CD4-positive, CD25-positive, alpha-beta regulatory T cell (primary cell): ENCODE results near the gene NUP98. TPM values are rescaled to one million over a fixed set of nuclear protein-coding genes. Genes with fewer than 3 reads are reported as not detected.

ENCODE experiments used
- ATAC-seq, 2 donors: fragments of 150-1000 bp; cut with Tn5 transposase; one replicate each; pipeline ENCODE4 v1.10.0; 2021; ENCODE audit warnings: low read depth in 2 of 2, moderate number of reproducible peaks in 2 of 2, moderate library complexity in 1 of 2
- DNase-seq, 3 donors: peaks; one replicate each; pipeline versions ENCODE4 v3.0.0 to v3.0.0-alpha.2; 2012 to 2022; ENCODE audit warnings: mixed read lengths in 1 of 3
- H3K27ac ChIP-seq: one replicate; pipeline ENCODE4 v1.7.0; 2013; ENCODE audit warnings: mild to moderate bottlenecking, low read length; ENCODE audit not compliant: insufficient read depth, poor library complexity, severe bottlenecking
- H3K27me3 ChIP-seq: one replicate; pipeline ENCODE4 v1.7.0; 2013; ENCODE audit warnings: low read length; ENCODE audit not compliant: control insufficient read depth, insufficient read depth
- H3K36me3 ChIP-seq: one replicate; pipeline ENCODE4 v1.7.0; 2013; ENCODE audit warnings: mild to moderate bottlenecking, low read length, moderate library complexity; ENCODE audit not compliant: control insufficient read depth, insufficient read depth
- H3K4me1 ChIP-seq: 2 replicates; pipeline ENCODE4 v1.7.0; 2013; ENCODE audit warnings: mild to moderate bottlenecking, low read length; ENCODE audit not compliant: insufficient read depth, control insufficient read depth, poor library complexity, severe bottlenecking
- H3K4me3 ChIP-seq: one replicate; pipeline ENCODE4 v1.7.0; 2013; ENCODE audit warnings: low read depth, mild to moderate bottlenecking, low read length, moderate library complexity
- H3K9me3 ChIP-seq, 2 experiments: 1 replicate in 1 of 2; 2 replicates in 1 of 2; pipeline ENCODE4 v1.7.0; 2013; ENCODE audit warnings: low read length in 2 of 2, mild to moderate bottlenecking in 1 of 2, moderate library complexity in 1 of 2; ENCODE audit not compliant: control insufficient read depth in 2 of 2
- H3K27ac Mint-ChIP-seq, 3 donors: one replicate each; pipeline ENCODE4 v1.8.0; 2020 to 2022; ENCODE audit warnings: mild to moderate bottlenecking in 3 of 3, mixed read lengths in 3 of 3, moderate library complexity in 2 of 3
- H3K27me3 Mint-ChIP-seq: one replicate; pipeline ENCODE4 v1.8.0; 2022; ENCODE audit warnings: mild to moderate bottlenecking, mixed read lengths
- H3K36me3 Mint-ChIP-seq: one replicate; pipeline ENCODE4 v1.8.0; 2020; ENCODE audit warnings: mixed read lengths
- H3K4me1 Mint-ChIP-seq, 4 donors: one replicate each; pipeline ENCODE4 v1.8.0; 2020 to 2022; ENCODE audit warnings: mixed read lengths in 4 of 4, mild to moderate bottlenecking in 1 of 4
- H3K4me3 Mint-ChIP-seq, 4 donors: one replicate each; pipeline ENCODE4 v1.8.0; 2020 to 2022; ENCODE audit warnings: mild to moderate bottlenecking in 4 of 4, mixed read lengths in 4 of 4, moderate library complexity in 3 of 4
- H3K9me3 Mint-ChIP-seq, 7 donors: one replicate each; pipeline ENCODE4 v1.8.0; 2020 to 2022; ENCODE audit warnings: mixed read lengths in 7 of 7, mild to moderate bottlenecking in 3 of 7, moderate library complexity in 2 of 7
- polyA plus RNA-seq, 4 donors: library from polyadenylated mRNA; unstranded; fragments of 300-500 nt; fragmentation: Illumina TruSeq; gene quantifications; one replicate each; pipeline ENCODE4 v1.2.3, GENCODE V29; 2021
- total RNA-seq: library from RNA; stranded (reverse); gene quantifications from one replicate; pipeline ENCODE4 v1.2.3, GENCODE V29; 2022

Gene NUP98
- total and polyA plus RNA-seq, 5 donors from 2014 or later = 28.0 to 131 (median 46.5) TPM

DNA sequence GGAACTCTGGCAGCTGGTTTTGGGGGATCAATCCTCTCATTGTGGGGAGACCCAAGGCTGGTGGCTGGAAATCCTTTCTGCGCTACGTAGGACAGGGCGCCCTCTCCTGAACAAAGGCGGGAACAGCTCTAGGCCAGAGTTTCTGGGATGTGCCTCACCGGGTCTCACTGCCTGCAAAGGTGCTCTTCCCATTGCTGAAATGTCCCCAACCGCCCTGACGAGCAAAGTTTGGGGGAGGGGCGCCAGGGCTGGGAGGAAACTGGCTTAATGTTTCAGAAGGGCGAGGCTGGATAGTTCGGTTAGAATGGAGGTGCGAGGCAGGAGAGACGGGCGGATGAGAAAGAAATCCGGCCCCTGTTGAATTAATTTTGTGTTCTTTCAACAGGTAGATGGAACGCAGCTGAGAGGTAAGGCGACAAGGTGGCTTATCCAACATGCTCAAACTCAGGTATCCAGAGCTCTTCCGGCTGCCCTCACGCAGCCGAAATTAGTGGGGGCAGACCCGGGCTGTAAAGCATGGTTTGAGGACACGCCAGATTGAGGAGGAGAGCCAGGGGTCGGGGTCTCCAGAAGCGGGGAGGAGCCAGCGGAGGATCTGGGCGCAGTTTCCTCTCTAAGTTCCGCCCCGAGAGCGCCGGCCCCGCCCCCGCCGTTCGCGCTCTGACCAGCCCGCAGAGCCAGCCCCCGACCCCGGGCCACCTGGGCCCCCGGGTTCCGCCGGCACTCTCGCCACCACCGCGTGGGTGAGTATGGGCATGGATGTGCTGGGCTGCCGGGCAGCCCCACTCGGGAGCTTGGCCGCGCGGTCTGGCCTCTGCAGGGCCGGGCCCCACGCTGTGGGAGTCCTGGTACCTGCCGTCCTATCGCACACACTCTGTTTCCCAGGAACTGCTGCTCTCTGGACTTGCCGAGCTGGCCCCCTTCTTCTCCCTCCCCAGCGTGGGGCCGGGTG, 10.8 kb upstream of the NUP98 start, which contains the start of gene PGAP2:
TSS of gene PGAP2 (plus strand) at position 652 of the 952 bp plus-strand sequence. CDS start 2,700 bp downstream, outside the sequence.
- H3K27ac ChIP-seq = peak within 1 kb of the TSS; percentile 63
- peak; percentile 59 to 60 for ATAC-seq
- H3K36me3 ChIP-seq = no peaks in the 10 kb centered on the region
- H3K9me3 Mint-ChIP-seq = no peaks in the 10 kb centered on the region
- peak within 1 kb of the TSS; percentile 95 to 98 (median 97) for H3K27ac Mint-ChIP-seq
- H3K4me3 Mint-ChIP-seq = peak within 1 kb of the TSS; percentile 89 to 98 (median 96)
- peak; percentile 50 to 68 (median 64) for DNase-seq
- H3K36me3 Mint-ChIP-seq = peaks cover 17% of the 10 kb centered on the region
- H3K4me3 ChIP-seq = peak within 1 kb of the TSS; percentile 88
- H3K4me1 ChIP-seq = peaks cover 14% of the 10 kb centered on the region
- H3K9me3 ChIP-seq = no peaks in the 10 kb centered on the region
- H3K4me1 Mint-ChIP-seq = peaks cover 6 to 26% (median 12%) of the 10 kb centered on the region in 4 donors
- no peaks in the 10 kb centered on the region for H3K27me3 Mint-ChIP-seq
- H3K27me3 ChIP-seq = no peaks in the 10 kb centered on the region

DNA sequence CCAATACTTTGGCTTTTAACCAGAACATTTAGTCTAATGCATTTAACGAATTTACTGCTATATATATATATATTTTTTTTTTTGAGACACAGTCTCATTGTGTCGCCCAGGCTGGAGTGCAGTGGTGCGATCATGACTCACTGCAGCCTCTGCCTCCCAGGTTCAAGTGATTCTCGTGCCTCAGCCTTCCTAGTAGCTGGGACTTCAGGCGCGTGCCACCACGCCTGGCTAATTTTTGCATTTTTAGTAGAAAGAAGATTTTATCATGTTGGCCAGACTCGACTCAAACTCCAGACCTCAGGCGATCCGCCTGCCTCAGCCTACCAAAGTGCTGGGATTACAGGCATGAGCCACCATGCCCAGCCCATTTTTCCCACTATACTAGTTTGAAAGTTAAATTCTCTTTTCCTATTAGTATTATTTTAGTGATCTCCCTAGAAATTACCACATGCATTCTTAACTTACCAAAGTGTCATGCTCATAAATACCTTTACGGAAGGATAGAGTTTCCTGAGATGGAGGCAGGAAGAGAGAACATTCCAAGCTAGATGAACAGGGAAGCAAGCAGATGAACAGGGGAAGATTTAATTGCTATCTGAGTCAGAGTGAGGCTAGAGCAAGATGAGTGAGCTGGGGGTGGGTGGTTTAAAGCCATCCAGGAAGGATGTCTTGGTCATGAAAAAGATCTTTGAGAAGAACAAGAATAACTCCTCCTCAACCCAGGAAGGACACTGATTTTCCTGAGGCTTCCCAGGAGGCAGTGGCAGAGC, 6.6 kb upstream of the NUP98 start:
- H3K27me3 Mint-ChIP-seq = no peaks in the 10 kb centered on the region

DNA sequence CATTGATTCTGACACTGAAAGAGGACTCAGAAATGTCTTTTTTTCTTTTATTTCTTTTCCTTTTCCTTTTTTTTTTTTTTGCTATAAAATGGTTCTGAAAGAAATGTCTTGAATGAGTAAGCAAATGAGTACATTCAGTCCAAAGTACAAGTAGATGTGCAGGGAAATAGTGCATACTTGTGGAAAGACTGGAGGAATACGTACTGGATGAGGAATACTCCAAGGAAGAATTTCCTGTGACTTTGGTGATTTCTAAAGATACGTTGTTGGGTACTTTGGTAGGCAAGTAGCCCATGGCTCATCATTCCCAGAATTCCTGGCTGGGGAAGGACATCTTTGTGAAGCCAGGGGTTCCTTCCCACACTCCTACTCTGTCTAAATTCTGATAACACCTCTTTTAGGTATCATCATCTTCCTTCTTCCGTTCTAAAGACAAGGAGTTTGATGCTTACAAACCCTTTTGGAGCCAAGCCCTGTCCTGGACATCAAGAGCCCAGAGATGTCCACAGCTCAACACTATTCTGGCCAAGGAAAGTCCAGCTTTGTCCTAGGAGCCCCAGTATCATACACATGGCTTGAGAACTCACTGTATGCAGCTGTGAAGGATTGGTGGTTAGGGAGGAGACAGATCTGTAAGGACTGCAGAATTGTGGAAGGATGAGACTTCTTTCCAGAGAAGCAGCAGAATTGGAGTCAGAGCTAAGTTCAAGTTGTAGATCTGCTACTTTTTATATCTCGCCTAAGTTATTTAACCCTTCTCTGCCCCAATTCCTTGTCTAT, 4.8 kb upstream of the NUP98 start:
- no peaks in the 10 kb centered on the region for H3K9me3 ChIP-seq
- no peak overlapping the region for H3K4me3 ChIP-seq
- H3K27ac Mint-ChIP-seq = no peak overlapping the region
- no peaks in the 10 kb centered on the region for H3K36me3 Mint-ChIP-seq
- peaks cover 6% of the 10 kb centered on the region for H3K4me1 ChIP-seq
- ATAC-seq = no peak
- H3K4me3 Mint-ChIP-seq = peak overlapping the region in 1 of 4 donors; percentile 62
- DNase-seq = no peak
- no peak overlapping the region for H3K27ac ChIP-seq
- H3K9me3 Mint-ChIP-seq = no peaks in the 10 kb centered on the region
- no peaks in the 10 kb centered on the region for H3K27me3 Mint-ChIP-seq
- no peaks in the 10 kb centered on the region for H3K27me3 ChIP-seq
- H3K4me1 Mint-ChIP-seq = peaks cover 0 to 20% (median 3%) of the 10 kb centered on the region in 4 donors
- no peaks in the 10 kb centered on the region for H3K36me3 ChIP-seq

More for the DNA sequence above, 6.6 kb upstream of the NUP98 start:
- Histone ChIP-seq H3K4me1 (peaks cover 12% of the 10 kb centered on the region), H3K9me3 (no peaks in the 10 kb centered on the region), H3K27me3 (no peaks in the 10 kb centered on the region), H3K4me3 (no peak overlapping the region), H3K27ac (no peak overlapping the region), H3K36me3 (no peaks in the 10 kb centered on the region)
- H3K36me3 Mint-ChIP-seq = no peaks in the 10 kb centered on the region
- H3K4me1 Mint-ChIP-seq = peaks cover 2 to 19% (median 6%) of the 10 kb centered on the region in 4 donors
- DNase-seq (no peak), ATAC-seq (no peak)
- peak overlapping the region in 1 of 4 donors; percentile 33 for H3K4me3 Mint-ChIP-seq
- H3K27ac Mint-ChIP-seq = peak overlapping the region in 1 of 3 donors; percentile 12
- H3K9me3 Mint-ChIP-seq = no peaks in the 10 kb centered on the region

DNA sequence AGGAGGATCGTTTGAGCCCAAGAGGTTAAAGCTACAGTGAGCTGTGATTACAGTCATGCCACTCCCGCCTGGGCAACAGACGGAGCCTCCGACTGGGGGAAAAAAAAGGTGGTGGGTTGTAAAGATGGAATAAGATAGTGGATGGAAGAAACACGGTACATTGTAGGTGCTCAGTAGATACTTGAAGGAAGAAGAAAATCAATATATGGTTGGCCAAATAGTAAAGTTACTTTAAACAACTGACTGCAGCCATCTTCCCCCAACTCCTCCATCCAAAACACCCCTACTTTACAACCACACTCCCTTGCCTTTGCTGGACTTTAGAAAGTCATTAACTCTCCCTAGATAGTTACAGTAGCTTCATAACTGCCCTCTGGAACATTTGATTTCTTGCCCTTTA, 2.5 kb upstream of the NUP98 start:
- DNase-seq (no peak), ATAC-seq (no peak)
- no peak overlapping the region for H3K27ac ChIP-seq
- H3K4me3 ChIP-seq = no peak overlapping the region
- H3K36me3 ChIP-seq = no peaks in the 10 kb centered on the region
- Mint-ChIP-seq H3K27ac (peak overlapping the region; percentile 60 to 99 (median 67)), H3K36me3 (no peaks in the 10 kb centered on the region), H3K27me3 (no peaks in the 10 kb centered on the region), H3K9me3 (no peaks in the 10 kb centered on the region), H3K4me1 (peaks cover 9 to 39% (median 14%) of the 10 kb centered on the region in 4 donors), H3K4me3 (peak overlapping the region in 3 of 4 donors; percentile 13 to 65 (median 35))
- H3K27me3 ChIP-seq = no peaks in the 10 kb centered on the region
- peaks cover 26% of the 10 kb centered on the region for H3K4me1 ChIP-seq
- no peaks in the 10 kb centered on the region for H3K9me3 ChIP-seq

DNA sequence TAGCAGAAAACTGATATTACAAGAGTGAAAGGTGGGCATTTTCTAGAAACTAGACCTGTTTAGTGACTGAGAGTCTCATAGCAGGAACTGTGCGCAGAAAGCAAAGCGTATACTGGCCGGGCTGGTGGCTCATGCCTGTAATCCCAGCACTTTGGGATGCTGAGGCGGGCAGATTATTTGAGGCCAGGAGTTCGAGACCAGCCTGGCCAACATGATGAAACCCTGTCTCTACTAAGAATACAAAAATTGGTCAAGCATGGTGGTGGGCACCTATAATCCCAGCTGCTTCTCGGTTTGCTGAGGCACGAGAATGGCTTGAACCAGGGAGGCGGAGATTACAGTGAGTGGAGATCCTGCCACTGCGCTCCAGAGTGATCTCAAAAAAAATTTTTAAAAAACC, 1.8 kb upstream of the NUP98 start:
- H3K36me3 ChIP-seq = peaks cover under 1% of the 10 kb centered on the region
- H3K27me3 ChIP-seq = no peaks in the 10 kb centered on the region
- no peak overlapping the region for H3K4me3 ChIP-seq
- no peak for DNase-seq
- peaks cover 9 to 47% (median 20%) of the 10 kb centered on the region in 4 donors for H3K4me1 Mint-ChIP-seq
- H3K36me3 Mint-ChIP-seq = peaks cover 4% of the 10 kb centered on the region
- H3K27ac ChIP-seq = no peak overlapping the region
- peak overlapping the region; percentile 80 to 96 (median 93) for H3K4me3 Mint-ChIP-seq
- H3K9me3 Mint-ChIP-seq = no peaks in the 10 kb centered on the region
- no peaks in the 10 kb centered on the region for H3K9me3 ChIP-seq
- ATAC-seq = no peak
- peaks cover 28% of the 10 kb centered on the region for H3K4me1 ChIP-seq
- no peaks in the 10 kb centered on the region for H3K27me3 Mint-ChIP-seq
- peak overlapping the region in 2 of 3 donors; percentile 99 to 100 for H3K27ac Mint-ChIP-seq

DNA sequence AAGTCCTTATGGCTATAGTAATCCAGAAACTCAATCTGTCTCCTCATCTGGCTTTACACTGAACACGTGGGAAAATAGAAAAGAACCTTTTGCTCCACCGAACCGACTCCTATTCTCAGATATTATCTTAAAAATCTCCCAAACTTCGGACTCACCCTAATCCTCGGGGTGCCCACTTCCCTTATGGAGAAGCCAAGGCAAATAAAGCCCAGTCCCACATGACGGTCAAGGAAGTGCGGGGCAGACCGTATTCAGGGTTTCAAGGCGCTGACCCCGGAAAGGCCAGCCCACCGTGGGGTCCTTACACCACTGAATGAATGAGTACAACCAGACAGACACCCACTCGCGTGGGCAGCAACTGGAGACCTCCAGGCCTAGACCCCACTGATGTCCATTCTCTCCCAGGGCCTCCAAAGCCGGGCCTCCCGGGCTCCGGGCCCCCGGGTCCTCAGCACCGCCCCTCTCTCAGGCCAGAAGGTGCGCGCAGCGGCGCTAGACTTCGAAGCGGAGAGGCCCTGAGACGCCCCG, 489 bp downstream of the NUP98 start:
- no peak for DNase-seq
- Mint-ChIP-seq H3K36me3 (peaks cover 15% of the 10 kb centered on the region), H3K9me3 (no peaks in the 10 kb centered on the region), H3K27ac (peak overlapping the region; percentile 99 to 100 (median 99)), H3K4me3 (peak overlapping the region; percentile 80 to 96 (median 93)), H3K27me3 (no peaks in the 10 kb centered on the region), H3K4me1 (peaks cover 19 to 63% (median 32%) of the 10 kb centered on the region in 4 donors)
- peak overlapping the region; percentile 97 for H3K27ac ChIP-seq
- H3K4me3 ChIP-seq = peak overlapping the region; percentile 89
- no peaks in the 10 kb centered on the region for H3K27me3 ChIP-seq
- ATAC-seq = peak; percentile 18 to 26
- peaks cover 17% of the 10 kb centered on the region for H3K36me3 ChIP-seq
- no peaks in the 10 kb centered on the region for H3K9me3 ChIP-seq
- peaks cover 28% of the 10 kb centered on the region for H3K4me1 ChIP-seq

DNA sequence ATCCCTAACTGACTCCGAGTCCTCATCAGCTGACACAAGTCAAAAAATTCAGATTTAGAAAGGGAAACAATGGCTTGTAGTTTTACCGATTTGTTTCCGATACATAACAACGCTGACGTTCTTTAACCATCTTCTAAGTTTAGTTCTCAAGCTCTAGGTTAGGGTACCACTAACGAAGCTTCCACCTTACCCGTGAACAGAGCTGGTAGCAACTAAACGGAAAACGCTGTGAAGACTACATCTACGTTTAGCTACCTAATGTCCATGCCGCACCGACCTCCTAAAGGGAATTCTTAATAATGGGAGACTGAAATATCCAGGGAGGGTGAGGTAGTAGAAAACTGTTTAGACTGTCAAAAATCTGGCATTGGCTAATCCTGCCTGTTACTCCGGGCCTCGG, 1.0 kb downstream of the NUP98 start:
- Mint-ChIP-seq H3K27me3 (no peaks in the 10 kb centered on the region), H3K4me1 (peaks cover 19 to 63% (median 32%) of the 10 kb centered on the region in 4 donors), H3K36me3 (peaks cover 15% of the 10 kb centered on the region), H3K27ac (peak overlapping the region; percentile 87 to 100 (median 99)), H3K9me3 (no peaks in the 10 kb centered on the region), H3K4me3 (peak overlapping the region; percentile 80 to 96 (median 93))
- Histone ChIP-seq H3K36me3 (peaks cover 20% of the 10 kb centered on the region), H3K4me1 (peaks cover 28% of the 10 kb centered on the region), H3K27ac (peak overlapping the region; percentile 97), H3K9me3 (no peaks in the 10 kb centered on the region), H3K27me3 (no peaks in the 10 kb centered on the region), H3K4me3 (peak overlapping the region; percentile 89)
- DNase-seq = peak in 2 of 3 donors; percentile 23 to 27
- ATAC-seq = no peak
